GM12878 (cell line): ENCODE data around the gene SLC16A10. TPM values are rescaled to one million over a fixed set of nuclear protein-coding genes. Genes with fewer than 3 reads are reported as not detected.

ENCODE experiments used
- ATAC-seq: fragments of 200-7000 bp; cut with Tn5 transposase; 3 replicates; pipeline ENCODE4 v1.9.1; 2020; ENCODE audit warnings: mild to moderate bottlenecking, moderate library complexity
- BruUV-seq: library from RNA; stranded (reverse); fragments of 400-500 nt; replicated peaks from 2 replicates; lab custom pipeline; 2021; lab: Mats Ljungman, UMichigan
- CTCF ChIA-PET: fragments of 300-600 bp; sonication (Branson Sonifier 250); formaldehyde crosslinking; extraction: SDS; loops from one replicate; lab custom pipeline; 2021; ENCODE audit warnings: inconsistent platforms; lab: Yijun Ruan, JAX
- POLR2A ChIA-PET: fragments of 350-600 bp; formaldehyde crosslinking; extraction: SDS; loops from one replicate; lab custom pipeline; 2021; ENCODE audit warnings: inconsistent platforms; lab: Charles Lee
- RAD21 ChIA-PET: fragments of 300-600 bp; sonication (Branson Sonifier 250); formaldehyde crosslinking; loops from one replicate; lab custom pipeline; 2023; ENCODE audit warnings: antibody characterized with exemption; ENCODE audit not compliant: unreplicated experiment; lab: Charles Lee
- SMC1A ChIA-PET: fragments of 300-600 bp; sonication (Branson Sonifier 250); formaldehyde crosslinking; loops from one replicate; lab custom pipeline; 2023; ENCODE audit not compliant: unreplicated experiment, uncharacterized antibody; lab: Charles Lee
- DNase-seq: peaks from one replicate; pipeline ENCODE4 v3.0.0-alpha.2; 2011; ENCODE audit warnings: low read depth, low spot score
- FAIRE-seq: peaks from 3 replicates; lab custom pipeline; 2011; peaks lifted over from hg19 to GRCh38; lab: Jason Lieb, UNC
- H2AFZ ChIP-seq: 2 replicates; pipeline ENCODE4 v1.6.0; 2011; ENCODE audit warnings: low read depth, low read length, control low read depth; ENCODE audit not compliant: control insufficient read depth
- H3K27ac ChIP-seq: 2 replicates; pipeline ENCODE4 v1.5.1; 2011; ENCODE audit warnings: control low read depth; ENCODE audit not compliant: control insufficient read depth, insufficient read depth
- H3K27me3 ChIP-seq, 2 experiments: replicated peaks in 1 of 2; 2 replicates each; pipeline versions ENCODE4 v1.6.0 to v1.6.1; 2011; ENCODE audit warnings: low read length in 1 of 2; ENCODE audit not compliant: control insufficient read depth in 2 of 2, insufficient read depth in 2 of 2
- H3K36me3 ChIP-seq, 2 experiments: 2 replicates each; pipeline ENCODE4 v1.5.1; 2011; ENCODE audit warnings: low read length in 1 of 2; ENCODE audit not compliant: control insufficient read depth in 2 of 2, insufficient read depth in 2 of 2
- H3K4me1 ChIP-seq: 2 replicates; pipeline ENCODE4 v1.6.1; 2011; ENCODE audit warnings: mild to moderate bottlenecking, low read length, moderate library complexity, mixed read lengths; ENCODE audit not compliant: control insufficient read depth, insufficient read depth
- H3K4me2 ChIP-seq: 2 replicates; pipeline ENCODE4 v1.6.0; 2011; ENCODE audit warnings: control low read depth; ENCODE audit not compliant: control insufficient read depth, insufficient read depth
- H3K4me3 ChIP-seq: fragments of 200-600 bp; sonication (generic); 2 replicates; pipeline ENCODE4 v1.5.1; 2016
- H3K79me2 ChIP-seq: 2 replicates; pipeline ENCODE4 v1.6.0; 2011; ENCODE audit warnings: low read length; ENCODE audit not compliant: control insufficient read depth, insufficient read depth
- H3K9ac ChIP-seq: 2 replicates; pipeline ENCODE4 v1.8.0; 2011; ENCODE audit warnings: low read length, control low read depth, mixed read lengths; ENCODE audit not compliant: control insufficient read depth, insufficient read depth
- H3K9me3 ChIP-seq: replicated peaks from 3 replicates; pipeline ENCODE4 v1.5.1; 2011; ENCODE audit warnings: mild to moderate bottlenecking, low read length; ENCODE audit not compliant: control insufficient read depth, insufficient read depth
- H4K20me1 ChIP-seq: 2 replicates; pipeline ENCODE4 v1.6.0; 2011; ENCODE audit not compliant: control insufficient read depth, insufficient read depth
- CHD1 ChIP-seq: IDR thresholded peaks from 2 replicates; pipeline ENCODE4 v1.6.1; 2012; ENCODE audit warnings: low read depth, low read length, improper control_type of control experiment
- CREB1 ChIP-seq: IDR thresholded peaks from 2 replicates; pipeline ENCODE4 v1.6.1; 2012; ENCODE audit warnings: low read depth, mild to moderate bottlenecking, inconsistent platforms
- POLR2AphosphoS2 ChIP-seq: IDR thresholded peaks from 2 replicates; pipeline ENCODE4 v1.6.1; 2011; ENCODE audit warnings: low read depth, mild to moderate bottlenecking, low read length, improper control_type of control experiment, moderate library complexity
- ZNF207 ChIP-seq: fragments of 450-650 bp; IDR thresholded peaks from 2 replicates; pipeline ENCODE4 v1.6.1; 2014; ENCODE audit warnings: antibody characterized with exemption, mild to moderate bottlenecking, borderline replicate concordance
- WGBS: methylation state at CpG from one replicate; pipeline ENCODE4 v1.1.6; 2016; ENCODE audit warnings: low lambda C conversion rate; ENCODE audit not compliant: insufficient replicate concordance, insufficient coverage; ENCODE audit errors: missing lambda C conversion rate; 5-methylcytosine and 5-hydroxymethylcytosine counted together
- in situ Hi-C: fragments of 300-500 bp; cut with MboI; formaldehyde crosslinking; loops from 9 replicates; pipeline ENCODE4 v1.14.3; 2018; ENCODE audit warnings: mixed read lengths
- intact Hi-C: fragments of 100-400 bp; cut with micrococcal nuclease; formaldehyde crosslinking; loops from one replicate; pipeline ENCODE4 v1.14.2; 2022; ENCODE audit not compliant: unreplicated experiment
- polyA plus RNA-seq, 11 experiments: library from polyadenylated mRNA; depleted of rRNA in 4 of 11; unstranded in 6 of 11; stranded (reverse) in 5 of 11; fragments of >200 nt; fragmentation: Nextera tagmentation in 4 of 11; fragmentation: Illumina TruSeq in 1 of 11; extraction: Ambion mirVana in 4 of 11; extraction: Trizol in 1 of 11; gene quantifications; 1 replicate in 1 of 11; 2 replicates in 10 of 11; pipeline versions ENCODE4 v1.2.1 to v1.2.3, GENCODE V29; 2011 to 2016; ENCODE audit warnings: inconsistent platforms in 2 of 11, missing spikeins in 2 of 11, low read depth in 1 of 11
- total RNA-seq, 4 experiments: library from RNA; depleted of rRNA in 3 of 4; stranded (reverse); fragments of >200 nt in 3 of 4; fragmentation: Illumina TruSeq in 1 of 4; extraction: Trizol in 1 of 4; gene quantifications; 2 replicates each; pipeline versions ENCODE4 v1.2.1 to v1.2.3, GENCODE V29; 2013 to 2021
- TF ChIP-seq, protein P1 (sequence below): fragments of 450-650 bp; IDR thresholded peaks from 2 replicates; pipeline ENCODE4 v1.6.1; 2017; ENCODE audit warnings: low read depth, mild to moderate bottlenecking, moderate library complexity
- TF ChIP-seq, protein P2 (sequence below): IDR thresholded peaks from 2 replicates; pipeline ENCODE4 v1.6.1; 2011; ENCODE audit warnings: borderline replicate concordance, low read depth, mild to moderate bottlenecking, moderate library complexity, mixed read lengths, low read length; ENCODE audit not compliant: insufficient read depth; ENCODE audit errors: extremely low read length
- TF ChIP-seq, protein P3 (sequence below): IDR thresholded peaks from 2 replicates; pipeline ENCODE4 v1.6.1; 2012; ENCODE audit warnings: low read depth, low read length, improper control_type of control experiment

The SLC16A10 gene
- total and polyA plus RNA-seq, 10 of the 15 experiments (the other 5 are each of a cell fraction or from before 2014, with no cell fraction given): 2.3 to 19.0 (median 8.0) TPM

DNA sequence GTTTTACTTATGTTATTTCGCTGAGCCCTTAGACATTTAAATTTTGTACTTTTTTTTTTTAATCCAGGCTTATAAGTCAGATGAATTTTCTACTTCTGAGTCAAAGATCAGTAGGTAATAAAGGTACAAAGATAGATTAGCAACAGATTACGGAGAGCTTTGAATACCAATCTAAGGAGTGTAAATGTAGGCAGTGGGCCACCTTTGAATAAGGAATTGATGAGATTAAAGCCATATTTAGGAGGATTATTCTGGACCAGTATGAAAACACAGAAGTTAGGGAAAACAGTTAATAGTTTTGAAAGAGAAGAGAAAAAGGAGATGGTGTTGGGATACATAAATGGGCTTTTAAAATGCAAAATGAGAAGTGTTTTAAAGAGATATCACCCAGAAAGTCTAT lies 117.6 kb downstream of the SLC16A10 start:
- Histone ChIP-seq H3K9ac (no peak overlapping the region), H3K4me3 (no peak overlapping the region), H3K4me2 (no peak overlapping the region), H3K4me1 (no peaks in the 10 kb centered on the region), H4K20me1 (no peaks in the 10 kb centered on the region), H3K27ac (no peak overlapping the region), H3K9me3 (no peaks in the 10 kb centered on the region), H3K27me3 (no peaks in the 10 kb centered on the region; a peak in 1 of 4 replicates), H3K36me3 (no peaks in the 10 kb centered on the region), H2AFZ (no peak overlapping the region), H3K79me2 (no peaks in the 10 kb centered on the region)
- BruUV-seq: no TSS peak
- ATAC-seq (no peak), DNase-seq (no peak), FAIRE-seq (no peak)
- in situ Hi-C loops (no loop called here), intact Hi-C loops (no loop called here)
- CTCF ChIA-PET: interaction anchor here (1.0 to 2.2 kb wide), 2 partner anchors 147 to 193 kb away, joined by 3 to 7 read pairs; no protein-coding TSS in a partner anchor
- SMC1A ChIA-PET: interaction anchor here (1.1 to 1.5 kb wide), 2 partner anchors 23 to 147 kb away, joined by 3 to 4 read pairs; no protein-coding TSS in a partner anchor
- RAD21 ChIA-PET: interaction anchor here (1.1 to 1.4 kb wide), 2 partner anchors 147 to 194 kb away, joined by 3 read pairs; no protein-coding TSS in a partner anchor
- POLR2A ChIA-PET: no interaction called here
- 45% methylated on average over 2 of the region's 2 CpGs for WGBS
- TF ChIP-seq ZNF207: no peak
- TF ChIP-seq, all 136 proteins: peak for 0

DNA sequence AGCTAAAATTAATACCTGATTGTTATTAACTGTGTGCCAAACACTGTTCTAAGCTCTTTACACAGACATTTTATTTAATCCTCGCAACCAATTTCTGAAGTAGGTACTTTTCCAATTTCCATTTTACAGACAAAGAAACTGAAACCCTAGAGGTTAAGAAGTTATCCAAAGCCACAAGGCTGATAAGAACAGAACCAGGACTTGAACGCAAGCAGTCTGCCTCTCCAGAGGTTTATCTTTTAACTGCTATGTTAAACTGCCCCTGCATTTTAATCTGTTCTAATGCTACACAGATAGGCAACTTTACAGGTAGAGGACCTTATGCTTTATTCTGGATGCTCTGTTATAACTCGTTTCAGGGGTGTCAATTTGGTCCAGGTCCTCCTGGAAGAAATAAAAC lies 118.2 kb downstream of the SLC16A10 start:
- no peak overlapping the region for H3K4me3 ChIP-seq
- H3K27me3 ChIP-seq: no peaks in the 10 kb centered on the region; a peak in 1 of 4 replicates
- H3K4me2 ChIP-seq: no peak overlapping the region
- no peak overlapping the region for H3K9ac ChIP-seq
- in situ Hi-C loops (no loop called here), intact Hi-C loops (no loop called here)
- no peaks in the 10 kb centered on the region for H3K9me3 ChIP-seq
- ChIA-PET SMC1A (interaction anchor here (1.1 to 1.5 kb wide), 2 partner anchors 23 to 148 kb away, joined by 3 to 4 read pairs; no protein-coding TSS in a partner anchor), CTCF (interaction anchor here (0.7 to 2.2 kb wide), 3 partner anchors 147 to 194 kb away, joined by 3 to 7 read pairs (median 3); no protein-coding TSS in a partner anchor), POLR2A (no interaction called here), RAD21 (interaction anchor here (1.1 to 1.4 kb wide), 2 partner anchors 148 to 194 kb away, joined by 3 read pairs; no protein-coding TSS in a partner anchor)
- H2AFZ ChIP-seq: no peak overlapping the region
- no peaks in the 10 kb centered on the region for H3K79me2 ChIP-seq
- ATAC-seq (no peak), DNase-seq (no peak), FAIRE-seq (no peak)
- no peaks in the 10 kb centered on the region for H3K36me3 ChIP-seq
- TF ChIP-seq, protein P1, sequence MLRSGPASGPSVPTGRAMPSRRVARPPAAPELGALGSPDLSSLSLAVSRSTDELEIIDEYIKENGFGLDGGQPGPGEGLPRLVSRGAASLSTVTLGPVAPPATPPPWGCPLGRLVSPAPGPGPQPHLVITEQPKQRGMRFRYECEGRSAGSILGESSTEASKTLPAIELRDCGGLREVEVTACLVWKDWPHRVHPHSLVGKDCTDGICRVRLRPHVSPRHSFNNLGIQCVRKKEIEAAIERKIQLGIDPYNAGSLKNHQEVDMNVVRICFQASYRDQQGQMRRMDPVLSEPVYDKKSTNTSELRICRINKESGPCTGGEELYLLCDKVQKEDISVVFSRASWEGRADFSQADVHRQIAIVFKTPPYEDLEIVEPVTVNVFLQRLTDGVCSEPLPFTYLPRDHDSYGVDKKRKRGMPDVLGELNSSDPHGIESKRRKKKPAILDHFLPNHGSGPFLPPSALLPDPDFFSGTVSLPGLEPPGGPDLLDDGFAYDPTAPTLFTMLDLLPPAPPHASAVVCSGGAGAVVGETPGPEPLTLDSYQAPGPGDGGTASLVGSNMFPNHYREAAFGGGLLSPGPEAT: no peak
- TF ChIP-seq, protein P2, sequence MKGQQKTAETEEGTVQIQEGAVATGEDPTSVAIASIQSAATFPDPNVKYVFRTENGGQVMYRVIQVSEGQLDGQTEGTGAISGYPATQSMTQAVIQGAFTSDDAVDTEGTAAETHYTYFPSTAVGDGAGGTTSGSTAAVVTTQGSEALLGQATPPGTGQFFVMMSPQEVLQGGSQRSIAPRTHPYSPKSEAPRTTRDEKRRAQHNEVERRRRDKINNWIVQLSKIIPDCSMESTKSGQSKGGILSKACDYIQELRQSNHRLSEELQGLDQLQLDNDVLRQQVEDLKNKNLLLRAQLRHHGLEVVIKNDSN: no peak
- TF ChIP-seq CREB1: no peak
- no peak for TF ChIP-seq POLR2AphosphoS2
- TF ChIP-seq, protein P3, sequence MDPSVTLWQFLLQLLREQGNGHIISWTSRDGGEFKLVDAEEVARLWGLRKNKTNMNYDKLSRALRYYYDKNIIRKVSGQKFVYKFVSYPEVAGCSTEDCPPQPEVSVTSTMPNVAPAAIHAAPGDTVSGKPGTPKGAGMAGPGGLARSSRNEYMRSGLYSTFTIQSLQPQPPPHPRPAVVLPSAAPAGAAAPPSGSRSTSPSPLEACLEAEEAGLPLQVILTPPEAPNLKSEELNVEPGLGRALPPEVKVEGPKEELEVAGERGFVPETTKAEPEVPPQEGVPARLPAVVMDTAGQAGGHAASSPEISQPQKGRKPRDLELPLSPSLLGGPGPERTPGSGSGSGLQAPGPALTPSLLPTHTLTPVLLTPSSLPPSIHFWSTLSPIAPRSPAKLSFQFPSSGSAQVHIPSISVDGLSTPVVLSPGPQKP: no peak
- TF ChIP-seq CHD1: no peak
- H4K20me1 ChIP-seq: no peaks in the 10 kb centered on the region
- no peaks in the 10 kb centered on the region for H3K4me1 ChIP-seq
- no peak overlapping the region for H3K27ac ChIP-seq
- WGBS: 43% methylated on average over 3 of the region's 3 CpGs
- no TSS peak for BruUV-seq
